ENCODE data around the gene EID3. TPM values are rescaled to one million over a fixed set of nuclear protein-coding genes. Genes with fewer than 3 reads are reported as not detected.

EID3 gene
- total RNA-seq, 3 donors from 2014 or later (not counting 1 experiment from before 2014, with no cell fraction given): 10.4 to 13.0 (median 12.7) TPM

DNA sequence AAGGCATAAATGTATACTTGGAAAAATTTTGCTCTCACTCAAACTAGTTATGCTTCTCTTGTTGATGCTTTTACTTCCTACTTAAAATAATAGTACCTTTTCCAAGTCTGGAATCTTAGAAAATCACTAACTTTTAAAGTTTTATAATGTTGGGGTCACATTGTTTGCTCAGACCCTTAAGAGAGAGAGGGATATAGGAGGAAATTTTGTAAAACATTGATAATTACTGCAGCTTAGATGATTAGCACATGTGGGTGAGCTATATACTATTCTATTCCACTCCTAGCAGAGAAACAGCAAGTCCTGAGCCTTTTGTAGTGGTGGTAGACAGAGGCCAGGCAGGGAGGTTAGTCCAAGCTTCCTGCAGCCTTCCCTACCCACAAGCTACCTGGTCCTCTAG lies 13.4 kb downstream of the EID3 start:
- Histone ChIP-seq H3K4me1 (ENCODE audit: control insufficient read depth, insufficient read depth, low read length) (no peaks in the 10 kb centered on the region), H3K4me3 (ENCODE audit: low read length) (no peak overlapping the region), H3K36me3 (ENCODE audit: control insufficient read depth, insufficient read depth, low read length) (peaks cover 79% of the 10 kb centered on the region), H3K27me3 (ENCODE audit: control insufficient read depth, insufficient read depth, low read length) (no peaks in the 10 kb centered on the region), H3K9me3 (ENCODE audit: control insufficient read depth, insufficient read depth, low read length) (no peaks in the 10 kb centered on the region), H3K27ac (ENCODE audit: low read length) (no peak overlapping the region)
- Mint-ChIP-seq H3K4me3 (no peak overlapping the region), H3K27me3 (ENCODE audit: low read depth in 2 of 2) (no peaks in the 10 kb centered on the region), H3K36me3 (peaks cover 29% of the 10 kb centered on the region), H3K27ac (no peak overlapping the region), H3K9me3 (no peaks in the 10 kb centered on the region), H3K4me1 (no peaks in the 10 kb centered on the region)
- TF ChIP-seq, protein P1, sequence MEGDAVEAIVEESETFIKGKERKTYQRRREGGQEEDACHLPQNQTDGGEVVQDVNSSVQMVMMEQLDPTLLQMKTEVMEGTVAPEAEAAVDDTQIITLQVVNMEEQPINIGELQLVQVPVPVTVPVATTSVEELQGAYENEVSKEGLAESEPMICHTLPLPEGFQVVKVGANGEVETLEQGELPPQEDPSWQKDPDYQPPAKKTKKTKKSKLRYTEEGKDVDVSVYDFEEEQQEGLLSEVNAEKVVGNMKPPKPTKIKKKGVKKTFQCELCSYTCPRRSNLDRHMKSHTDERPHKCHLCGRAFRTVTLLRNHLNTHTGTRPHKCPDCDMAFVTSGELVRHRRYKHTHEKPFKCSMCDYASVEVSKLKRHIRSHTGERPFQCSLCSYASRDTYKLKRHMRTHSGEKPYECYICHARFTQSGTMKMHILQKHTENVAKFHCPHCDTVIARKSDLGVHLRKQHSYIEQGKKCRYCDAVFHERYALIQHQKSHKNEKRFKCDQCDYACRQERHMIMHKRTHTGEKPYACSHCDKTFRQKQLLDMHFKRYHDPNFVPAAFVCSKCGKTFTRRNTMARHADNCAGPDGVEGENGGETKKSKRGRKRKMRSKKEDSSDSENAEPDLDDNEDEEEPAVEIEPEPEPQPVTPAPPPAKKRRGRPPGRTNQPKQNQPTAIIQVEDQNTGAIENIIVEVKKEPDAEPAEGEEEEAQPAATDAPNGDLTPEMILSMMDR (IDR thresholded peaks at IDR 0.05): no peak
- ATAC-seq (no peak), DNase-seq (no peak)
- intact Hi-C loops (cut with micrococcal nuclease): no loop called here

DNA sequence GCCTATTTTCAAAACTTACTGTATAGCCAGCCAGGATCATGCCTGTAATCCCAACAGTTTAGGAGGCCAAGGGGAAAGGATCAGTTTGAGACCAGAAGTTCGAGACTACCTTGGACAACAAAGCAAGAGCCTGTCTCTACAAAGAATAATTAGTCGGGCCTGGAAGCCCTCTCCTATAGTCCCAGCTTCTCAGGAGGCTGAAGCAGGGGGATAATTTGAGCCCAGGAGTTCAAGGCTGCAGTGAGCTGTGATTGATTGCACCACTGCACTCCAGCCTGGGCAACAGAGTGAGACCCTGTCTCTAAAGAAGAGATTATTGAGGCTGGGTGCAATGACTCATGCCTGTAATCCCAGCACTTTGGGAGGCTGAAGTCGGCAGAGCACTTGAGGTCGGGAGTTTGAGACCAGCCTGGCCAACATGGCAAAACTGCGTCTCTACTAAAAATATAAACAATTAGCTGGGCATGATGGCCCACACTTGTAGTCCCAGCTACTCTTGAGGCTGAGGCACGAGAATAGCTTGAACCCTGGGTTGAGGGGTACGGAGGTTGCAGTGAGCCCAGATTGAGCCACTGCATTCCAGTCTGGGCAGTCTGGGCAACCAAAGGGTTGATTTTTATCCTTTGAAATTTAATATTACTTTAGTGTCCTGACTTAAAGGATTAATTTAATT lies 14.1 kb downstream of the EID3 start:
- TF ChIP-seq, protein P1 (IDR thresholded peaks at IDR 0.05): no peak
- intact Hi-C loops (cut with micrococcal nuclease): no loop called here
- Mint-ChIP-seq H3K36me3 (peaks cover 31% of the 10 kb centered on the region), H3K4me1 (no peaks in the 10 kb centered on the region), H3K4me3 (no peak overlapping the region), H3K27me3 (ENCODE audit: low read depth in 2 of 2) (no peaks in the 10 kb centered on the region), H3K9me3 (no peaks in the 10 kb centered on the region), H3K27ac (no peak overlapping the region)
- Histone ChIP-seq H3K9me3 (ENCODE audit: control insufficient read depth, insufficient read depth, low read length) (no peaks in the 10 kb centered on the region), H3K4me3 (ENCODE audit: low read length) (no peak overlapping the region), H3K27ac (ENCODE audit: low read length) (no peak overlapping the region), H3K27me3 (ENCODE audit: control insufficient read depth, insufficient read depth, low read length) (no peaks in the 10 kb centered on the region), H3K36me3 (ENCODE audit: control insufficient read depth, insufficient read depth, low read length) (peaks cover 77% of the 10 kb centered on the region), H3K4me1 (ENCODE audit: control insufficient read depth, insufficient read depth, low read length) (no peaks in the 10 kb centered on the region)
- DNase-seq (no peak), ATAC-seq (no peak)
- 98% methylated on average over 7 of the region's 7 CpGs for WGBS (ENCODE audit: insufficient coverage)

DNA sequence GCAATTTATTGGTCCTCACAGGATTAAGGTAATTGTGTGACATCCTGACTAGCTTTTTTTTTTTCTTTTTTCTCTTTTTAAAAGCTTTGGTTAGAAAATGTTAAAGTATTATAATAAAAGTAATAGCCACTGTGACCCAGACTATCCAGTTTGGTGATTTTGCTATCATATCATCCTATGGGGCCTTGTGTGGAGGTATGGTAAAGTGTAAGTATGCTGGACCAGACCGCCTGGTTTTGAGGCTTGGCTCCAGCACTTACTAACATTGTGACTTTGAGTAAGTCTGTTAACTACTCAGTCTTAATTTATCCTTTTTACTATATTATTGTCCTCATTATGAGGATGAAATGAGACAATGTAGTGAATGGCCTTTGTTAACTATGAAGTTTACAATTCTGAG lies 15.5 kb downstream of the EID3 start:
- H3K4me3 Mint-ChIP-seq: no peak overlapping the region
- DNase-seq (no peak), ATAC-seq (no peak)
- no peaks in the 10 kb centered on the region for H3K4me1 Mint-ChIP-seq
- no peaks in the 10 kb centered on the region for H3K27me3 Mint-ChIP-seq (ENCODE audit: low read depth in 2 of 2)
- no CpG with 5 or more reads among the region's 1 CpG for WGBS (ENCODE audit: insufficient coverage)
- Histone ChIP-seq H3K9me3 (ENCODE audit: control insufficient read depth, insufficient read depth, low read length) (no peaks in the 10 kb centered on the region), H3K27me3 (ENCODE audit: control insufficient read depth, insufficient read depth, low read length) (no peaks in the 10 kb centered on the region), H3K4me3 (ENCODE audit: low read length) (no peak overlapping the region), H3K36me3 (ENCODE audit: control insufficient read depth, insufficient read depth, low read length) (peaks cover 64% of the 10 kb centered on the region), H3K27ac (ENCODE audit: low read length) (no peak overlapping the region), H3K4me1 (ENCODE audit: control insufficient read depth, insufficient read depth, low read length) (no peaks in the 10 kb centered on the region)
- intact Hi-C loops (cut with micrococcal nuclease): no loop called here
- H3K27ac Mint-ChIP-seq: no peak overlapping the region
- peaks cover 23% of the 10 kb centered on the region for H3K36me3 Mint-ChIP-seq
- TF ChIP-seq, protein P1 (IDR thresholded peaks at IDR 0.05): no peak
- no peaks in the 10 kb centered on the region for H3K9me3 Mint-ChIP-seq

Data from natural killer cell (primary cell).